Karpas-422 (cell line): Measurements from ENCODE around the gene GOLIM4. TPM values are rescaled to one million over a fixed set of nuclear protein-coding genes. Genes with fewer than 3 reads are reported as not detected.
"Not testable (repeated sequence)": the region's sequence is repeated elsewhere in the genome, so short reads cannot be mapped to it uniquely, and the experiment has no call there.

Source experiments
- DNase-seq: peaks from one replicate; pipeline ENCODE4 v3.0.0-alpha.2; 2015
- H2AFZ ChIP-seq: fragments of 200-600 bp; sonication (generic); 2 replicates; pipeline ENCODE4 v1.6.1; 2014; ENCODE audit warnings: antibody characterized with exemption, low read length, mixed read lengths
- H3K27ac ChIP-seq: fragments of 200-600 bp; sonication (generic); 2 replicates; pipeline ENCODE4 v1.5.1; 2014; ENCODE audit warnings: mild to moderate bottlenecking, low read length, moderate library complexity
- H3K27me3 ChIP-seq: fragments of 200-600 bp; sonication (generic); 2 replicates; pipeline ENCODE4 v1.6.1; 2014; ENCODE audit warnings: low read length, mixed read lengths
- H3K36me3 ChIP-seq: fragments of 200-600 bp; sonication (generic); 2 replicates; pipeline ENCODE4 v1.6.1; 2014; ENCODE audit warnings: low read length, mixed read lengths; ENCODE audit not compliant: insufficient read depth
- H3K4me1 ChIP-seq: fragments of 200-600 bp; sonication (generic); 2 replicates; pipeline ENCODE4 v1.6.1; 2014; ENCODE audit warnings: mild to moderate bottlenecking, low read length, mixed read lengths
- H3K4me2 ChIP-seq: fragments of 200-600 bp; sonication (generic); 2 replicates; pipeline ENCODE4 v1.6.1; 2014; ENCODE audit warnings: low read length, low read depth, mild to moderate bottlenecking; ENCODE audit not compliant: poor library complexity, severe bottlenecking
- H3K4me3 ChIP-seq: fragments of 200-600 bp; sonication (generic); 2 replicates; pipeline ENCODE4 v1.5.1; 2014; ENCODE audit warnings: mild to moderate bottlenecking, antibody characterized with exemption, low read length, mixed read lengths
- H3K79me2 ChIP-seq: fragments of 200-600 bp; sonication (generic); 2 replicates; pipeline ENCODE4 v1.6.1; 2014; ENCODE audit warnings: mild to moderate bottlenecking, low read length, mixed read lengths
- H3K9ac ChIP-seq: fragments of 200-600 bp; sonication (generic); 2 replicates; pipeline ENCODE4 v1.6.0; 2014; ENCODE audit warnings: low read length
- H3K9me2 ChIP-seq: fragments of 200-600 bp; sonication (generic), shearing (Covaris generic); replicated peaks from 2 replicates; pipeline ENCODE4 v1.6.0; 2014; ENCODE audit warnings: mild to moderate bottlenecking, low read length, moderate library complexity; ENCODE audit not compliant: insufficient read depth
- H3K9me3 ChIP-seq: fragments of 300-700, 200-600 bp; sonication (generic); 2 replicates; pipeline ENCODE4 v1.6.1; 2014; ENCODE audit warnings: low read length, mixed read lengths
- H4K20me1 ChIP-seq: fragments of 200-600 bp; sonication (generic); 2 replicates; pipeline ENCODE4 v1.6.1; 2014; ENCODE audit warnings: mild to moderate bottlenecking, antibody characterized with exemption, low read length, low read depth; ENCODE audit not compliant: insufficient read depth
- total RNA-seq: library from RNA; depleted of rRNA; stranded (reverse); fragments of >200 nt; shearing (Covaris generic); gene quantifications from 2 replicates; pipeline ENCODE4 v1.2.3, GENCODE V29; 2014; ENCODE audit warnings: low replicate concordance

GOLIM4 gene
- total RNA-seq, 1 experiment from 2014 or later = 2.6 TPM

DNA sequence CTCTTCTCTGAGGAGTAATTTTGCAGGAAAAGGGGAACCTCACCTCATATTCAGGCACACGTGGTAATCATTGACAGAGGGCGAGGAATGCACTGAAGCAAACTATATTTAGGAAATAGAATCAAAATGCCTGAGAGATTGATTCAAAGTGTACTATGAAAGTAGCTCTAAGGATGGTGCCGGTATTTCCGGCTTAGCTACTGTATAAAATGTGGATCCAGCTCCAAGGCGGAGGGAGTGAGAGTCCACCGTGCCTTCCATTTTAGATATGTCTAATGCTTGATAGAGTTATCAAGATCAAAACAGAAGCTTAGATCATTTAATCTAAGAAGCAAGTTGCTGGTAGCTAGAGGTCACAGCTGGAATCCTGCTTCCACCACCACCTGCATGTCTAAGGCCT is 33.0 kb downstream of the GOLIM4 start:
- Histone ChIP-seq H3K79me2 (no peaks in the 10 kb centered on the region), H3K27ac (no peak overlapping the region), H3K4me1 (no peaks in the 10 kb centered on the region), H3K9ac (no peak overlapping the region), H4K20me1 (peaks cover 32% of the 10 kb centered on the region), H3K27me3 (no peaks in the 10 kb centered on the region), H3K36me3 (no peaks in the 10 kb centered on the region), H2AFZ (no peak overlapping the region), H3K9me3 (no peaks in the 10 kb centered on the region), H3K4me3 (no peak overlapping the region), H3K4me2 (no peak overlapping the region), H3K9me2 (no peaks in the 10 kb centered on the region)
- DNase-seq = no peak

- DNase-seq = no peak
- Histone ChIP-seq H4K20me1 (peaks cover 27% of the 10 kb centered on the region), H3K9me2 (no peaks in the 10 kb centered on the region), H3K9me3 (no peaks in the 10 kb centered on the region), H2AFZ (no peak overlapping the region), H3K4me3 (no peak overlapping the region), H3K27me3 (no peaks in the 10 kb centered on the region), H3K27ac (no peak overlapping the region), H3K36me3 (no peaks in the 10 kb centered on the region), H3K4me2 (no peak overlapping the region), H3K9ac (no peak overlapping the region), H3K4me1 (no peaks in the 10 kb centered on the region), H3K79me2 (no peaks in the 10 kb centered on the region)
Measured at GRCh38 chr3:168061332-168061996, 34.3 kb downstream of the GOLIM4 start.

- Histone ChIP-seq H3K36me3 (no peaks in the 10 kb centered on the region), H2AFZ (no peak overlapping the region), H3K27me3 (no peaks in the 10 kb centered on the region), H3K4me1 (no peaks in the 10 kb centered on the region), H4K20me1 (peaks cover 24% of the 10 kb centered on the region), H3K4me3 (no peak overlapping the region), H3K4me2 (no peak overlapping the region), H3K9me2 (no peaks in the 10 kb centered on the region), H3K9me3 (no peaks in the 10 kb centered on the region), H3K9ac (no peak overlapping the region), H3K27ac (no peak overlapping the region), H3K79me2 (no peaks in the 10 kb centered on the region)
- DNase-seq = no peak
Measured at GRCh38 chr3:168060317-168060716, 35.4 kb downstream of the GOLIM4 start.

DNA sequence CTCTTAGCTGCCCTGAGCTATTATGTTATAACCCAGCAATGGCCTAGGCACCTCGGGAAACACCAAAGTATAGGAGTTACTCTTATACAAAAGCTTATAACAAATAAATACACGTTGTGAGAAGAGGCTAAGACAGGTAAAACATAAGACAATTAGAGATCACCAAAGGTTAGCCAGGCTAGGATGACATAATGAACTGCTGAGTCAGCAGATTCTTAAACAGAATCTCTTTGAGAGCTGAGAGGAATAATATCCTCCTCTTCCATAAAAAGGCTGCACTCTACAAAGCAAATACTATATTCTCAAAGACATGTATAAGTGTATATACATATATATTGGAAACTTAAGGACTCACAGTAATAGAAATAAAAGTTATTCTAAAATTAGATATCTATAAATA is 37.2 kb downstream of the GOLIM4 start:
- Histone ChIP-seq H3K9ac (no peak overlapping the region), H3K79me2 (no peaks in the 10 kb centered on the region), H2AFZ (no peak overlapping the region), H3K27me3 (no peaks in the 10 kb centered on the region), H3K4me1 (no peaks in the 10 kb centered on the region), H3K27ac (no peak overlapping the region), H3K9me2 (no peaks in the 10 kb centered on the region), H4K20me1 (peaks cover 31% of the 10 kb centered on the region), H3K9me3 (no peaks in the 10 kb centered on the region), H3K4me3 (no peak overlapping the region), H3K4me2 (no peak overlapping the region), H3K36me3 (no peaks in the 10 kb centered on the region)
- DNase-seq = no peak

DNA sequence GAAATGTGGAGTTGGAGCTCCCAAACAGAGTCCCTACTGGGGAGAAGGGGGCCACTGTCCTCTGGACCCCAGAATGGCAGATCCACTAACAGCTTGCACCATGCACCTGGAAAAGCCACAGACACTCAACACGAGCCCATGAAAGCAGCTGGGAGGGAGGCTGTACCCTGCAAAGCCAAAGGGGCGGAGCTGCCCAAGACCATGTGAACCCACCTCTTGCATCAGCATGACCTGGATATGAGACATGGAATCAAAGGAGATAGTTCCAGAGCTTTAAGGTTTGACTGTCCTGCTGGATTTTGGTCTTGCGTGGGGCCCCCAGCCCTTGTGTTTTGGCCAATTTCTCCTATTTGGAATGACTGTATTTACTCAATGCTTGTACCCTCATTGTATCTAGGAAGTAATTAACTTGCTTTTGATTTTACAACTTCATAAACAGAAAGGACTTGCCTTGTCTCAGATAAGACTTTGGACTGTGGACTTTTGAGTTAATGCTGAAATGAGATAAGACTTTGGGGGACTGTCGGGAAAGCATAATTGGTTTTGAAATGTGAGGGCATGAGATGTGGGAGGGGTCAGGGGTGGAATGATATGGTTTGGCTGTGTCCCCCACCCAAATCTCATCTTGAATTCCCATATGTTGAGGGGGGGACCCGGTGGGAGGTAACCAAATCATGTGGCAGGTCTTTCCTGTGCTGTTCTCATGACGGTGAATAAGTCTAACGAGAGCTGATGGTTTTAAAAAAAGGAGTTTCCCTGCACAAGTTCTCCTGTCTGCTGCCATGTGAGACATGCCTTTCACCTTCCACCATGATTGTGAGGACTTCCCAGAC is 39.1 kb downstream of the GOLIM4 start:
- H3K79me2 ChIP-seq, H3K27ac ChIP-seq: not testable (repeated sequence)

GRCh38 chr3:168054447-168054846 is 41.3 kb downstream of the GOLIM4 start:
- H3K9ac ChIP-seq = no peak overlapping the region
- H3K27me3 ChIP-seq = no peaks in the 10 kb centered on the region
- H3K27ac ChIP-seq = no peak overlapping the region
- no peak overlapping the region for H3K4me2 ChIP-seq
- H2AFZ ChIP-seq = no peak overlapping the region
- H3K79me2 ChIP-seq = no peaks in the 10 kb centered on the region
- H3K9me2 ChIP-seq = no peaks in the 10 kb centered on the region
- no peak overlapping the region for H3K4me3 ChIP-seq
- no peaks in the 10 kb centered on the region for H3K4me1 ChIP-seq
- no peaks in the 10 kb centered on the region for H3K9me3 ChIP-seq
- H3K36me3 ChIP-seq = no peaks in the 10 kb centered on the region
- no peak for DNase-seq
- H4K20me1 ChIP-seq = peaks cover 37% of the 10 kb centered on the region

More for the DNA sequence above, 39.1 kb downstream of the GOLIM4 start:
- H3K27me3 ChIP-seq, H3K36me3 ChIP-seq, H3K4me1 ChIP-seq, H3K4me2 ChIP-seq, H3K9ac ChIP-seq, H2AFZ ChIP-seq, H3K9me3 ChIP-seq, H3K9me2 ChIP-seq, DNase-seq, H3K4me3 ChIP-seq: not testable (repeated sequence)
- peaks cover 34% of the 10 kb centered on the region for H4K20me1 ChIP-seq

- no peak for DNase-seq
- Histone ChIP-seq H3K79me2 (no peaks in the 10 kb centered on the region), H4K20me1 (peaks cover 39% of the 10 kb centered on the region), H3K4me1 (no peaks in the 10 kb centered on the region), H3K27ac (no peak overlapping the region), H3K27me3 (no peaks in the 10 kb centered on the region), H3K9ac (no peak overlapping the region), H3K9me3 (no peaks in the 10 kb centered on the region), H3K36me3 (no peaks in the 10 kb centered on the region), H3K9me2 (no peaks in the 10 kb centered on the region), H3K4me2 (no peak overlapping the region), H2AFZ (no peak overlapping the region), H3K4me3 (no peak overlapping the region)
Measured at GRCh38 chr3:168053115-168053514, 42.6 kb downstream of the GOLIM4 start.

GRCh38 chr3:168052515-168052914 is 43.2 kb downstream of the GOLIM4 start:
- Histone ChIP-seq H3K36me3 (no peaks in the 10 kb centered on the region), H2AFZ (no peak overlapping the region), H3K27me3 (no peaks in the 10 kb centered on the region), H3K79me2 (no peaks in the 10 kb centered on the region), H3K4me2 (no peak overlapping the region), H3K4me3 (no peak overlapping the region), H3K4me1 (no peaks in the 10 kb centered on the region), H4K20me1 (peaks cover 38% of the 10 kb centered on the region), H3K9me2 (no peaks in the 10 kb centered on the region), H3K9me3 (no peaks in the 10 kb centered on the region), H3K9ac (no peak overlapping the region), H3K27ac (no peak overlapping the region)
- DNase-seq = no peak
